Keratinocyte (primary cell): ENCODE data around the gene ICE2. TPM values are rescaled to one million over a fixed set of nuclear protein-coding genes. Genes with fewer than 3 reads are reported as not detected.

Experiments
- DNase-seq: peaks from one replicate; pipeline ENCODE4 v3.0.0-alpha.2; 2011; ENCODE audit warnings: low read depth, missing footprints, low spot score
- FAIRE-seq: peaks from 2 replicates; lab custom pipeline; 2011; peaks lifted over from hg19 to GRCh38; lab: Jason Lieb, UNC
- H2AFZ ChIP-seq: 2 replicates; pipeline ENCODE4 v1.6.0; 2012; ENCODE audit warnings: low read length, control low read depth, inconsistent platforms; ENCODE audit not compliant: control insufficient read depth
- H3K27ac ChIP-seq: 2 replicates; pipeline ENCODE4 v1.5.1; 2011; ENCODE audit warnings: low read length; ENCODE audit not compliant: control insufficient read depth, insufficient read depth
- H3K27me3 ChIP-seq: 3 replicates; pipeline ENCODE4 v1.6.0; 2011; ENCODE audit warnings: low read length; ENCODE audit not compliant: control insufficient read depth, insufficient read depth; ENCODE audit errors: extremely low read depth
- H3K36me3 ChIP-seq, 2 experiments: 2 replicates in 1 of 2; 3 replicates in 1 of 2; pipeline ENCODE4 v1.5.1; 2011; ENCODE audit warnings: low read length in 2 of 2, mild to moderate bottlenecking in 1 of 2; ENCODE audit not compliant: control insufficient read depth in 2 of 2, insufficient read depth in 2 of 2; ENCODE audit errors: extremely low read depth in 1 of 2
- H3K4me1 ChIP-seq: 3 replicates; pipeline ENCODE4 v1.5.1; 2011; ENCODE audit warnings: low read length; ENCODE audit not compliant: control insufficient read depth, insufficient read depth; ENCODE audit errors: extremely low read depth
- H3K4me2 ChIP-seq: 3 replicates; pipeline ENCODE4 v1.6.0; 2011; ENCODE audit warnings: low read depth, low read length; ENCODE audit not compliant: control insufficient read depth, insufficient read depth; ENCODE audit errors: extremely low read depth
- H3K4me3 ChIP-seq, 3 experiments: fragments of 200-600 bp in 1 of 3; sonication (generic) in 1 of 3; 2 replicates in 2 of 3; 3 replicates in 1 of 3; pipeline ENCODE4 v1.5.1; 2011 to 2016; ENCODE audit warnings: low read length in 3 of 3, mild to moderate bottlenecking in 3 of 3, control low read depth in 2 of 3, inconsistent platforms in 1 of 3, low read depth in 1 of 3, mixed read lengths in 1 of 3, mixed run types in 1 of 3, moderate library complexity in 1 of 3; ENCODE audit not compliant: control insufficient read depth in 2 of 3, insufficient read depth in 2 of 3; ENCODE audit errors: extremely low read depth in 1 of 3
- H3K79me2 ChIP-seq: 2 replicates; pipeline ENCODE4 v1.6.0; 2012; ENCODE audit warnings: low read length; ENCODE audit not compliant: control insufficient read depth, insufficient read depth
- H3K9ac ChIP-seq: 3 replicates; pipeline ENCODE4 v1.6.0; 2011; ENCODE audit warnings: low read length; ENCODE audit not compliant: control insufficient read depth, insufficient read depth; ENCODE audit errors: extremely low read depth
- H3K9me1 ChIP-seq: 3 replicates; pipeline ENCODE4 v1.6.0; 2011; ENCODE audit warnings: low read length; ENCODE audit not compliant: control insufficient read depth, insufficient read depth; ENCODE audit errors: extremely low read depth
- H3K9me3 ChIP-seq: 2 replicates; pipeline ENCODE4 v1.5.1; 2012; ENCODE audit warnings: low read depth, low read length; ENCODE audit not compliant: control insufficient read depth
- H4K20me1 ChIP-seq: 3 replicates; pipeline ENCODE4 v1.6.0; 2011; ENCODE audit warnings: low read length; ENCODE audit not compliant: control insufficient read depth, insufficient read depth; ENCODE audit errors: extremely low read depth
- CTCF ChIP-seq, 3 experiments: IDR thresholded peaks in 1 of 3; conservative IDR thresholded peaks in 1 of 3; optimal IDR thresholded peaks in 1 of 3; 2 replicates in 2 of 3; 3 replicates in 1 of 3; pipeline versions ENCODE3 to v1.5.1; 2011; ENCODE audit warnings: low read length in 3 of 3, mild to moderate bottlenecking in 3 of 3, moderate library complexity in 2 of 3, control low read depth in 1 of 3, inconsistent platforms in 1 of 3; ENCODE audit not compliant: insufficient read depth in 2 of 3; ENCODE audit errors: extremely low read depth in 1 of 3
- EZH2 ChIP-seq: IDR thresholded peaks from one replicate; pipeline ENCODE4 v1.6.1; 2012; ENCODE audit warnings: inconsistent platforms, mild to moderate bottlenecking, low read length, moderate library complexity
- dilution Hi-C: fragments of 300-500 bp; cut with MboI; formaldehyde crosslinking; loops from one replicate; pipeline ENCODE4 v1.7.0; 2020; ENCODE audit warnings: low sequenced_read_pairs; ENCODE audit not compliant: extremely low pct_ligation_motif_present
- polyA plus RNA-seq, 5 experiments: library from polyadenylated mRNA; depleted of rRNA in 3 of 5; stranded (reverse) in 3 of 5; stranded (forward) in 1 of 5; unstranded in 1 of 5; fragments of >200 nt; gene quantifications; 1 replicate in 1 of 5; 2 replicates in 3 of 5; 3 replicates in 1 of 5; pipeline versions ENCODE4 v1.2.1 to v1.2.3, GENCODE V29; 2011 to 2012; ENCODE audit warnings: missing spikeins in 2 of 5, low read depth in 1 of 5, low replicate concordance in 1 of 5

ICE2 gene
- polyA plus RNA-seq, 1 donor (not counting 4 experiments of a cell fraction or from before 2014, with no cell fraction given), result 34.1 TPM

DNA sequence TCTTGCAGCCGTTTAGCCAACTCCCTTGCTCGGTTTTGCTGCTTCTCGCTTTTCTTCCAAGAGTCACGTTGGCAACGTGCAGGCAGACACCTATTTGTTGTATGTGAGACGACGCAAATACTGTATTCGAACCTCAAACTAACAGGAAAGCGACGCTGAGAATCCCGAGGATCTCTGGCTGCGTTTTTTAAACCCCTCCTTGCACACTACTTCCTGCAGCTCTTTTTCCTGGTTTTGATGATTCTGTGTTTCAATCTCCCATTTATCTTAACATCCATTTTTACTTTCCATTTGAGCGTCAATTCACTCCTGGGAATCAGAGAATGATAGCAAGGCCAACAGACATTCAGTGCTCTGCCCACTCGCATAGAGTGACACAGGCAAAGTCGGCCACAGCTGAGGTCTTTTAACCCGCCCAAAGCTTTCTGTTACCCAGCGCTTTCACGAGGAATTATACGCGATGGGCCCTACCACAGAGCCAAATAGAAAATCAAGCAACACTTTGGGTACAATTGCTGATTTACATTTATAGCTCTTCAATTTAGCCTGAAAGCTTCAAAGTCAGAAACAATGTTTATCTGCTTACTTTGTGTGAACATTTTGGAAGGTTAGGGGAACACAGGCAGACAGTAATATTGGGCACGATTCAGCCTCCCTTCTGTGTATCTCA, 79.6 kb downstream of the ICE2 start:
- H3K36me3 ChIP-seq, result peaks cover 16 to 29% of the 10 kb centered on the region in 2 experiments
- peak overlapping the region in 2 of 3 experiments; percentile 55 to 69 for H3K4me3 ChIP-seq
- peaks cover 12% of the 10 kb centered on the region for H4K20me1 ChIP-seq
- H3K4me1 ChIP-seq, result peaks cover 48% of the 10 kb centered on the region
- H3K9me1 ChIP-seq, result no peaks in the 10 kb centered on the region
- peak overlapping the region; percentile 98 for H3K27ac ChIP-seq
- dilution Hi-C loops, result no loop called here
- H3K79me2 ChIP-seq, result peaks cover 34% of the 10 kb centered on the region
- peak overlapping the region; percentile 88 for H3K4me2 ChIP-seq
- DNase-seq, result no peak
- peak overlapping the region; percentile 4 for H2AFZ ChIP-seq
- peak; percentile 9 for FAIRE-seq
- peak overlapping the region; percentile 99 for H3K9ac ChIP-seq
- no peaks in the 10 kb centered on the region for H3K9me3 ChIP-seq
- H3K27me3 ChIP-seq, result no peaks in the 10 kb centered on the region
- TF ChIP-seq CTCF (optimal IDR thresholded peaks at IDR 0.05 in 1 of 3, IDR thresholded peaks at IDR 0.05 in 1 of 3, conservative IDR thresholded peaks at IDR 0.05 in 1 of 3; ENCODE audit: extremely low read depth in 1 of 3, insufficient read depth in 2 of 3, low read length in 3 of 3) (no peak), EZH2 (no peak)

GRCh38 chr15:60397772-60398445, 81.0 kb downstream of the ICE2 start, which contains the start of gene ANXA2:
ANXA2 (minus strand) TSS chr15:60397986; CDS start chr15:60386075, 11,911 bp downstream.
- dilution Hi-C loops, result no loop called here
- no peak within 1 kb of the TSS for H2AFZ ChIP-seq

More at GRCh38 chr15:60397772-60398445, 81.0 kb downstream of the ICE2 start, which contains the start of gene ANXA2:
- Histone ChIP-seq H3K9ac (peak within 1 kb of the TSS; percentile 99), H3K27ac (peak within 1 kb of the TSS; percentile 99), H3K9me1 (no peaks in the 10 kb centered on the region), H4K20me1 (peaks cover 20% of the 10 kb centered on the region), H3K4me2 (peak within 1 kb of the TSS; percentile 89), H3K9me3 (no peaks in the 10 kb centered on the region), H3K4me3 (peak within 1 kb of the TSS; percentile 77 to 97 (median 86)), H3K4me1 (peaks cover 53% of the 10 kb centered on the region), H3K79me2 (peaks cover 48% of the 10 kb centered on the region), H3K27me3 (no peaks in the 10 kb centered on the region), H3K36me3 (peaks cover 21 to 37% of the 10 kb centered on the region in 2 experiments)
- no peak for FAIRE-seq
- no peak for DNase-seq
- no peak for TF ChIP-seq EZH2
